Transverse colon (tissue), 4 donors: Measurements from ENCODE around the gene P2RX2.

ENCODE experiments used
- CTCF ChIP-seq, 5 experiments: fragments of 200-600 bp in 3 of 5; fragments of 450-650 bp in 2 of 5; sonication (generic) in 3 of 5; IDR thresholded peaks; 1 replicate in 2 of 5; 2 replicates in 3 of 5; pipeline ENCODE4 v1.5.1; 2016 to 2017; ENCODE audit warnings: antibody characterized with exemption in 5 of 5, inconsistent platforms in 3 of 5, mild to moderate bottlenecking in 2 of 5, moderate library complexity in 1 of 5
- EP300 ChIP-seq: sonication (generic); formaldehyde crosslinking; IDR thresholded peaks from one replicate; pipeline ENCODE4 v1.6.1; 2017; ENCODE audit warnings: antibody characterized with exemption, low read depth
- POLR2A ChIP-seq: fragments of 450-650 bp; IDR thresholded peaks from one replicate; pipeline ENCODE4 v1.6.1; 2016; ENCODE audit warnings: antibody characterized with exemption, mild to moderate bottlenecking, moderate library complexity
- POLR2AphosphoS5 ChIP-seq, 3 donors: sonication (generic); formaldehyde crosslinking; IDR thresholded peaks; one replicate each; pipeline ENCODE4 v1.6.1; 2016; ENCODE audit warnings: antibody characterized with exemption in 3 of 3

GRCh38 chr12:132595183-132595582 lies 23.4 kb upstream of the P2RX2 start:
- no peak for TF ChIP-seq CTCF (IDR thresholded peaks at IDR 0.05)
- no peak for TF ChIP-seq POLR2A
- TF ChIP-seq POLR2AphosphoS5 (IDR thresholded peaks at IDR 0.05), result no peak
- TF ChIP-seq EP300, result no peak
